DND-41 (cell line): ENCODE results near the gene STK32B.

Experiments used
- ATAC-seq: fragments of 200-7000 bp; cut with Tn5 transposase; 3 replicates; pipeline ENCODE4 v1.9.1; 2021; ENCODE audit warnings: low read depth; ENCODE audit not compliant: insufficient read depth
- DNase-seq: peaks from one replicate; pipeline ENCODE4 v3.0.0-alpha.2; 2020
- H2AFZ ChIP-seq: 2 replicates; pipeline ENCODE4 v1.6.0; 2012; ENCODE audit warnings: low read depth, low read length
- H3K27ac ChIP-seq: 2 replicates; pipeline ENCODE4 v1.5.1; 2012; ENCODE audit warnings: low read length, inconsistent platforms
- H3K27me3 ChIP-seq: fragments of 200-600 bp; sonication (generic); 2 replicates; pipeline ENCODE4 v1.6.0; 2012; ENCODE audit warnings: low read length, mild to moderate bottlenecking, inconsistent platforms; ENCODE audit not compliant: insufficient read depth, poor library complexity
- H3K36me3 ChIP-seq: 2 replicates; pipeline ENCODE4 v1.5.1; 2012; ENCODE audit warnings: low read length, inconsistent platforms; ENCODE audit not compliant: insufficient read depth
- H3K4me1 ChIP-seq: 2 replicates; pipeline ENCODE4 v1.5.1; 2012; ENCODE audit warnings: mild to moderate bottlenecking, low read length; ENCODE audit not compliant: insufficient read depth
- H3K4me2 ChIP-seq: 2 replicates; pipeline ENCODE4 v1.6.0; 2012; ENCODE audit warnings: mild to moderate bottlenecking, moderate library complexity, low read length, inconsistent platforms; ENCODE audit not compliant: insufficient read depth
- H3K4me3 ChIP-seq, 2 experiments: fragments of 200-600 bp in 1 of 2; shearing (Covaris generic) in 1 of 2; 2 replicates each; pipeline ENCODE4 v1.5.1; 2012 to 2016; ENCODE audit warnings: inconsistent platforms in 2 of 2, low read length in 2 of 2, mild to moderate bottlenecking in 2 of 2, low read depth in 1 of 2, moderate library complexity in 1 of 2
- H3K79me2 ChIP-seq: 2 replicates; pipeline ENCODE4 v1.6.0; 2012; ENCODE audit warnings: low read length, inconsistent platforms; ENCODE audit not compliant: insufficient read depth
- H3K9ac ChIP-seq: 2 replicates; pipeline ENCODE4 v1.6.0; 2012; ENCODE audit warnings: low read depth, mild to moderate bottlenecking, inconsistent platforms, low read length, moderate library complexity
- H3K9me3 ChIP-seq: 2 replicates; pipeline ENCODE4 v1.5.1; 2012; ENCODE audit warnings: low read length, moderate library complexity, mild to moderate bottlenecking, inconsistent platforms; ENCODE audit not compliant: insufficient read depth, severe bottlenecking
- H4K20me1 ChIP-seq: 2 replicates; pipeline ENCODE4 v1.6.0; 2012; ENCODE audit warnings: low read length; ENCODE audit not compliant: insufficient read depth
- EZH2 ChIP-seq: IDR thresholded peaks from 3 replicates; pipeline ENCODE4 v1.6.1; 2012; ENCODE audit warnings: borderline replicate concordance, low read depth, mild to moderate bottlenecking, moderate library complexity, low read length, inconsistent platforms; ENCODE audit not compliant: severe bottlenecking
- TF ChIP-seq, protein P1 (sequence below): IDR thresholded peaks from 2 replicates; pipeline ENCODE4 v1.5.1; 2012; ENCODE audit warnings: borderline replicate concordance, low read length, moderate library complexity, mild to moderate bottlenecking; ENCODE audit not compliant: poor library complexity, severe bottlenecking; ENCODE audit errors: extremely low read depth

Gene STK32B

DNA sequence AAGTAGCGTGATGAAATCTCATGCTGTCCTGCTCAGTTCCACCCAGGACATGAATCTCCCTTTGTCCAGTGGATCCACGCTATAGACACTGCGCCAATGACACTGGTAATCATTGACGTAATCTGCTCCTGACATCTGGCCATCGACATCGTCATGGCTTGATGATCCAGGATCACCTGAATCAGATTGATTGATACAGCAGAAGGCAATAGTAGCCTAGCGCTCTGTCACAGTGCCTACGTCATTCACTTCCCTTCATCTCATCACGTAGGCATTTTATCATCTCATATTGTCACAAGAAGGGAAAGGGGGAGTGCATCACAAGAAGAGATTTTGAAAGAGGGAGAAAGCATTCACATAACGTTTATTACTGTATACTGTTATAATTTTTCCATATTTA, 68.8 kb downstream of the STK32B start:
- no peaks in the 10 kb centered on the region for H3K4me1 ChIP-seq
- no peaks in the 10 kb centered on the region for H3K9me3 ChIP-seq
- H3K36me3 ChIP-seq: no peaks in the 10 kb centered on the region
- H3K79me2 ChIP-seq: no peaks in the 10 kb centered on the region
- DNase-seq: no peak
- TF ChIP-seq EZH2: no peak
- TF ChIP-seq, protein P1, sequence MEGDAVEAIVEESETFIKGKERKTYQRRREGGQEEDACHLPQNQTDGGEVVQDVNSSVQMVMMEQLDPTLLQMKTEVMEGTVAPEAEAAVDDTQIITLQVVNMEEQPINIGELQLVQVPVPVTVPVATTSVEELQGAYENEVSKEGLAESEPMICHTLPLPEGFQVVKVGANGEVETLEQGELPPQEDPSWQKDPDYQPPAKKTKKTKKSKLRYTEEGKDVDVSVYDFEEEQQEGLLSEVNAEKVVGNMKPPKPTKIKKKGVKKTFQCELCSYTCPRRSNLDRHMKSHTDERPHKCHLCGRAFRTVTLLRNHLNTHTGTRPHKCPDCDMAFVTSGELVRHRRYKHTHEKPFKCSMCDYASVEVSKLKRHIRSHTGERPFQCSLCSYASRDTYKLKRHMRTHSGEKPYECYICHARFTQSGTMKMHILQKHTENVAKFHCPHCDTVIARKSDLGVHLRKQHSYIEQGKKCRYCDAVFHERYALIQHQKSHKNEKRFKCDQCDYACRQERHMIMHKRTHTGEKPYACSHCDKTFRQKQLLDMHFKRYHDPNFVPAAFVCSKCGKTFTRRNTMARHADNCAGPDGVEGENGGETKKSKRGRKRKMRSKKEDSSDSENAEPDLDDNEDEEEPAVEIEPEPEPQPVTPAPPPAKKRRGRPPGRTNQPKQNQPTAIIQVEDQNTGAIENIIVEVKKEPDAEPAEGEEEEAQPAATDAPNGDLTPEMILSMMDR: no peak
- no peak overlapping the region for H3K4me3 ChIP-seq
- no peak overlapping the region for H3K9ac ChIP-seq
- no peak overlapping the region for H3K27ac ChIP-seq
- 0 out of 2 replicates have a peak, but pooled peaks cover 3% of the 10 kb centered on the region for H4K20me1 ChIP-seq
- no peaks in the 10 kb centered on the region for H3K27me3 ChIP-seq
- no peak for ATAC-seq
- H2AFZ ChIP-seq: no peak overlapping the region
- no peak overlapping the region for H3K4me2 ChIP-seq

DNA sequence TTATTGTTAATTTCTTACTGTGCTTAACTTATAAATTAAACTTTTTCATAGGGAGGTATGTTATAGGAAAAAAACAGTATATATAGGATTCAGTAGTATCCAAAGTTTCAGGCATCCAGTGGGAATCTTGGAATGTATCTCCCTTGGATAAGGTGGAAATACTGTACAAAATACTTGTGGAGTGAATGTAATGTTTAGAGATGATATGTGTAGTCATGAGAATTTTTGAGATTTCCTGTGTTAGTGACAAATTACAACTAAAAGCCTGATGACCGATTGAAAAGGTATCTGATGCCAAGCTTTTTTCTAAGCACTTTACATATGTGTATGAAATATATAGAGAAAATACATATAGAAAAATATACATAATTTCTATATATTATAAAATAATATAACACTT, 69.2 kb downstream of the STK32B start:
- Histone ChIP-seq H2AFZ (no peak overlapping the region), H3K36me3 (no peaks in the 10 kb centered on the region), H3K4me2 (no peak overlapping the region), H3K4me3 (no peak overlapping the region), H3K27ac (no peak overlapping the region), H3K27me3 (no peaks in the 10 kb centered on the region), H3K9ac (no peak overlapping the region), H3K79me2 (no peaks in the 10 kb centered on the region), H3K9me3 (no peaks in the 10 kb centered on the region), H3K4me1 (no peaks in the 10 kb centered on the region), H4K20me1 (0 out of 2 replicates have a peak, but pooled peaks cover 3% of the 10 kb centered on the region)
- no peak for TF ChIP-seq EZH2
- TF ChIP-seq, protein P1: no peak
- DNase-seq: no peak
- no peak for ATAC-seq

DNA sequence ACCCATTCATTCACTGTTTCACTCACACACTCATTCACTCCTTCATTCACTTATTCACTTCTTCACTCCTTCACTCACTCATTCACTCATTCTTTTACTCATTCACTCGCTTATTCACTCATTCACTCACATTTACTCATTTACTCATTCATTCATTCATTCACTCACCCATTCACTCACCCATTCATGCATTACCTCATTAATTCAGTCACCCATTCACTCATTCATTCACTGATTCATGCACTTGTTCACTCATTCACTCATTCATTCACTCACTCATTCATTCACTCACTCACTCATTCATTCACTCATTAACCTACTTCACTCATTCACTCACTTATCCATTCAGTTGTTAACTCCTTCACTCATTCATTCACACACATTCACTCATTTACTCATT, 70.8 kb downstream of the STK32B start:
- DNase-seq (no peak), ATAC-seq (no peak)
- Histone ChIP-seq H3K4me2 (no peak overlapping the region), H3K4me1 (no peaks in the 10 kb centered on the region), H4K20me1 (0 out of 2 replicates have a peak, but pooled peaks cover 3% of the 10 kb centered on the region), H3K9ac (no peak overlapping the region), H3K27ac (no peak overlapping the region), H3K9me3 (no peaks in the 10 kb centered on the region), H3K27me3 (no peaks in the 10 kb centered on the region), H2AFZ (no peak overlapping the region), H3K36me3 (no peaks in the 10 kb centered on the region), H3K79me2 (no peaks in the 10 kb centered on the region), H3K4me3 (no peak overlapping the region)
- TF ChIP-seq, protein P1: no peak
- no peak for TF ChIP-seq EZH2

DNA sequence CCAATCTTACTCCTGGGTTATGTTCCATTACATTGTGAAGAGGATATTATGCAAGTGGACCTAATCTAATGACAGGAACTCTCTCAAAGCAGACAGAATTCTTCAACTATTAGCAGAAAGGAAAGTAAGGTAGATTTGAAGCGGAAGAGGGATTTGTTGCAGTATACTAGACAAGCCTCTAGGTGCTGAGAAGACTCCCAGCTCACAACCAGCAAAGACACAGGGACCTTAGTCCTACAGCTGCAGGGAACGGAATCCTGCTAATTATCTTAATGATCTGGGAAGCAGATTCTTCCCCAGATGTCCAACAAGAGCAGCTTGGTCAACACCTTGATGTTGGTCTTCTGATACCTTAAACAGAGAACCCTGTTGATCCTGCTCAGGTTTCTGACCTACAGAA, 73.6 kb downstream of the STK32B start:
- Histone ChIP-seq H3K4me2 (no peak overlapping the region), H3K36me3 (no peaks in the 10 kb centered on the region), H3K4me3 (no peak overlapping the region), H3K27ac (no peak overlapping the region), H3K9ac (no peak overlapping the region), H3K9me3 (no peaks in the 10 kb centered on the region), H3K27me3 (no peaks in the 10 kb centered on the region), H2AFZ (no peak overlapping the region), H3K79me2 (no peaks in the 10 kb centered on the region), H3K4me1 (no peaks in the 10 kb centered on the region), H4K20me1 (0 out of 2 replicates have a peak, but pooled peaks cover 3% of the 10 kb centered on the region)
- TF ChIP-seq, protein P1: no peak
- no peak for TF ChIP-seq EZH2
- no peak for DNase-seq
- ATAC-seq: no peak
